DMS53 (cell line): ENCODE measurements around the gene ANO6.

Experiments used
- DNase-seq: peaks from one replicate; lab custom pipeline; 2025; lab: John Stamatoyannopoulos, UW

The ANO6 gene

GRCh38 chr12:45458238-45458637 lies 242.3 kb downstream of the ANO6 start:
- DNase-seq, result no peak

DNA sequence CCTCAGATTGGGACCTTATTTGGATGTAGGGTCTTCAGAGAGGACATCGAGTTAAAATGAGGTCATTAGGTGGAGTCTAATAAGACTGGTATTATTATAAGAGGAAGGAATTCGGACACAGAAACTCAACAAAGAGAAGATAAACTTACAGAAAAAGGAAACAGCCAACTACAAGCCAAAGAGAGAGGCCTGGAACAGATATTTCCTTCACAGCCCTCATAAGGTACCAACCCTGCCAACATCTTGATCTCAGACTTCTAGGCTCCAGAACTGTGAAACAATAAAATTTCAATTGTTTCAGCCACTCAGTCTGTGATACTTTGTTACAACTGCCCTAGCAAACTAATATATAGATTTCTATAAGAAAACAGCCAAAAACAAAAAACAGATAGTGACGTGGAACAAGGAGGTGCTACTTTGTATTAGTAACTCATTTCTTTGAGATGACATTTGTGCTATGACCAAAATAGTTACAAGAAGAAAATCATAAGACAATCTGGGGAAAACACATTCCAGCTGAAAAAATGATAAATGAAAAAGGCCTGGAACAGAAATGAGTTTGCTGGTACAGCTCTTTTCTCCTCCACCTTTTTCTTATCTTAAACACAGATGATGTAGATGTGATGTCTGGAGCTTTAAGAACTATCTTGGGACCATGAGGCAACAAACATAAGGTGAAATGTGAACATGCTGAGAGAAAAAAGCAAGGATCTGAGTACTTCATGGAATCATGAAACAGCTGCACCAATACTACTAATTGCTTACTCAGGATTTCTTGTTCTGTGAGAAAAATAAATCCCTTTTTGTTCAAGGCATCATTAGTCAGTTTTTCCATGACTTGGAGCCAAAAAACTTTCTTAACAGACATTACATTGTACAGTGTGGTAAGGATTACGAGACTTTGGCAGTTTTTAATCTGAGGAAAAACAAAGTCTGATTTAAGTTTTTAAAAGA lies 243.2 kb downstream of the ANO6 start:
- no peak for DNase-seq

DNA sequence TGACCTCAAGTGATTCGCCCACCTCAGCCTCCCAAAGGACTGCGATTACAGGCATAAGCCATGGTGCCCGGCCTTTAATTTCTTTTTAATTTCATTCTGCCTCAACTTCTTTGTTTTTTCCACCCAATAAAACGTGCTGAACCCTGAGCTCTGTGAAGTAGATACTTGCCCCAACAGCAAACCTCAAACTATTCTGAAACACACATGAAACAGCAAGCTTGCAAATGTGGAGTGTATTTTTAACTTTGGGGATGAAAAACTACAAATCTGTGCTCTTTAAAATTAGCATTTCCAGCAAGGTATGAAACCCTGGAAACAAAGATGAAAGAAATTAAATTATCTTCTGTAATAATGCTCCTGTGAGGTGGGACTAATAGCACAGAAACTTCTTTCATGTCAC lies 246.6 kb downstream of the ANO6 start:
- DNase-seq, result no peak

- peak; percentile 19 for DNase-seq
Measured at GRCh38 chr12:45464699-45465098, 248.8 kb downstream of the ANO6 start.

GRCh38 chr12:45468751-45469615 lies 253.1 kb downstream of the ANO6 start:
- DNase-seq, result peak; percentile 98

DNA sequence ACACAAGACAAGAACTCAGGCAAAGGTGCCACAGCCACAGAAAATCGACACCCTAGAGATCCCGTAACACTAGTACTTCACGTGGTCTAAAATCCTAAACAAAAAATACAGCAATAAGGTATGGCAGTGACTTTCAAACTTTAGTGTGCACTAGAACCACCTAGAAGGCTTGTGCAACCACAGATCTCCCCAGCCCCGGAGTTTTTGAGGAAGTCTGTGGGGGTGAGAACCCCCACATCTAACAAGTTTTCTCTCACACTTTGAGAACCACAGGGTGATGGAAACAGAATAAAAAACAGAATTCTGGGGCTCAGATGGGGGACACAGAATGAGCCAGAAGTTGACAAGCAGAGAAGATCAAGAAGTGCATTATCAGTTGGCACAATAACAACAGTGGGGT lies 254.0 kb downstream of the ANO6 start:
- no peak for DNase-seq

DNA sequence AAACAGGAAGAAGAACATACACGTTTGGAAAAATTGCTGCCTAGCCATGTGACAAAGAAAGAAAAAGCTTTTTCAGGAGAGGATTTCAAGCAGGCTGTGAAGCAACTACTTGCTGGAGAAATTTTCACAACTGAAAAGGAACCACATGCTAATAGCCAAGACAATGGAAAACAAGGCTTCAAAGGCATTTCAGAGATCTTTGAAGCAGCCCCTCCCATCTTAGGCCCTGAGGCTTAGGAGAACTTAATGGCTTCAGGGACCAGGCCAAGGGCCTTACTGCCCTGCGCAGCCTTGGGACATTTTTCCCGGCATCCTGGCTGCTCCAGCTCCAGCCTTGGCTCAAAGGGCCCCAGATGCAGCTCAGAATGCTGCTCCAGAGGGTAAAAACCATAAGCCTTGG lies 257.7 kb downstream of the ANO6 start:
- no peak for DNase-seq

DNA sequence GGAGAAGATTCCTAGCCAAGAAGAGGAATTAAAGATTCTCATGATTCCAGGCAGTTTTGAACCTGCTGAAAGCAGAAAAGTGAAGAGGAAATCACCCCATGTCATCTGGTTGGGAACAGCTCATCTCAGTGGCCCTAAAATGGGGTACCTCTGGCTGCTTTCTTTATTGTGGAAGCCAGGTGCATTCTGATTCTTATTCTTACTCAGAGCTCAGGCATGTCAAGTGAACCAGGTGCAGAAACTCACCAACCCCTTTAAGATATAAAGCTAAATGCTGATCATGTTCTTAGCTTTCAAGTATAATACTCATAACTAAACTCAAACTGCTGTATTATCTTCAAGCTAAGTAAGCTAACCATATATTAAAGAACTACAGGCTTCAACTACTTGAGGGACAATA lies 259.7 kb downstream of the ANO6 start:
- no peak for DNase-seq

GRCh38 chr12:45477526-45477925 lies 261.6 kb downstream of the ANO6 start:
- no peak for DNase-seq

- no peak for DNase-seq
Measured at GRCh38 chr12:45478931-45479330, 263.0 kb downstream of the ANO6 start.

- DNase-seq, result no peak
Measured at GRCh38 chr12:45481746-45482145, 265.9 kb downstream of the ANO6 start.

DNA sequence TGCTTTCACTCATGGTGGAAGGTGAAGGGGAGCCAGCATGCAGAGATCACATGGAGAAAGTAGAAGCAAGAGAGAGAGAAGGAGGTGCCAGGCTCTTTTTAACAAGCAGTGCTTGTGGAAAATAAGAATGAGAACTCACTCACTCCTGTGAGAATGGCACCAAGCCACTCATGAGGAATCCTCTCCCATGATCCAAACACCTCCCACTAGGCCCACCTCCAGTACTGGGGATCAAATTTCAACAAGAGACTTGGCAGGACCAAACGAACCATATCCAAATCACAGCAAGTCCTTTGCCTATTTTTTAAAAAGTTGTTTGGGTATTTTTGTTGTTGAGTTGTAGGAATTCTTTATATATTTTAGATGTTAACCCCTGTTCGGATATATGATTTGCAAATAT lies 267.7 kb downstream of the ANO6 start:
- DNase-seq, result no peak
